Activated T-cell treated with anti-CD3 and anti-CD28 coated beads for 1 hour (primary cell): ENCODE data around the gene EVX1.

ENCODE experiments used
- DNase-seq: peaks from one replicate; pipeline ENCODE4 v3.0.0-alpha.2; 2020; ENCODE audit warnings: low read depth

Gene EVX1

DNA sequence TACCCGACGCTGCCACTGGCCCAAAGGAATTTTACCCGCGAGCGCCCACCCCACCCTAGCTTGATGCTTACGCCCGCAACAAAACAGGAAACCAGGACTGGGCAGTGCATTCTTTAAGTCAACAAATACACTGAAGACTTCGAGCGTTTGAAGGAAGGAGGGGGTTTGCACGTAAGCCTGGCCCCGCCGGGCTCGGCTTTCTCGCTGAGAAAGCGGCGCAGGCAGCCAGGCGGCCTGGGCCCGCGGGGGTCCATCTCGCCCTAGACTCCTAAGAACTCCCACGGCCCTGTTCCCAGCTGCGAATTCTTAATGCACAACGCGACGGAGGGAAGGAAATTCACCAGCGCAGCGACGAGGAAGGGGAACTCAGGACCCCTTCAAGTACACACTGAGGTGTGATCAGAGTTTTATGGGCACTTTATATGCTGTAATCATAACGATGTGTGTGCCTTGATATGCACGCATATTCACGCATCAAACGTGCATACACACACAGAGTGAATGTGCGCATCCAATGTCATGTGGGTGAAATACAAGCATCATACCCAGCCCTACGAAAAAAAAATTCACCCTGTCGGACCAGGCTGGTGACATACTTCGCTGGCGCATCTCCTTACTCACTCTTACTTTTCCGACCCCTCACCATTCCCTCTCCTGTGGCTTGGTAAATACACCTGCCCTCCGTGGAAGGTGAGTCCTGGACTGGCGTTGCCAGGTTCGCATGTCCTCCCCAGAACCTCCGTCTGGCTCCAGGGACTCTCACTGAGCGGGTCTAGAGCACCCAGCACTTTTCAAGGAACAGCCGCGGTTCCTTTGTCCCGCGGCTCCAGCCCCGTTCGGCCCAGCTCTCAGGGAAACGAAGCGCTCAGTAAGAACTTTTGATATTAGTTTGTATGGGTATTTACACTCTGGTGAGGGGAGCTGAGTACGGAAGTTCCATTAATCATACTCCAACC is 37.0 kb upstream of the EVX1 start:
- DNase-seq = no peak

DNA sequence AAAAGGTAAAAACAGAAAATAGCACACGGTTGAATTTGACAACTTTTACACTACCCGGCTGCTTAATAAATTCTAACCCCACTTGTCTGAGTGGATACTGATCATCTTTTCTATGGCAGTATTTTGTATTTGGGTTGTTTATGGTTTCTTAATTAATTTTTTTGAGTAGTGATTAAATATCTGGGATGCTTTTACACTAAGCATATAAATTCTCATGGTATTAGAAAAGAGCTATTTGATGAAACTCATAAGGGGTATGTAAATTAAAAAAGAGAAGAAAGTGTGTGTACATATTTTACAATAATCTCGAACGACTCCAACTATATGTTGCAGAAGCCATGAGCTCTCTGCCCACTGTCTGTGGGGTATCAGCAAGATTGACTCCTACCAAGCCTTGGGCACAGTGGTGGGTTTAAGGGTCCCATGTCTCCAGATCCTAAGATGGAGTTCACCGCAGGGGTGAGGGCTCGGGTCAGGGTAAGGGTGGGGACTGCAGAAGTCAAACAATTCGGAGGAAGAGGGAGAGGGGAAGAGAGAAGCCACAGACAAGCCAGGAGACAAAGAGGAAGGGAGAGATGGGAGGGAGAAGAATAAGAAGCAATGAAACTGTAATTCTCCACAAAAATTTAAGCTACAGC is 35.1 kb upstream of the EVX1 start:
- DNase-seq = no peak

DNA sequence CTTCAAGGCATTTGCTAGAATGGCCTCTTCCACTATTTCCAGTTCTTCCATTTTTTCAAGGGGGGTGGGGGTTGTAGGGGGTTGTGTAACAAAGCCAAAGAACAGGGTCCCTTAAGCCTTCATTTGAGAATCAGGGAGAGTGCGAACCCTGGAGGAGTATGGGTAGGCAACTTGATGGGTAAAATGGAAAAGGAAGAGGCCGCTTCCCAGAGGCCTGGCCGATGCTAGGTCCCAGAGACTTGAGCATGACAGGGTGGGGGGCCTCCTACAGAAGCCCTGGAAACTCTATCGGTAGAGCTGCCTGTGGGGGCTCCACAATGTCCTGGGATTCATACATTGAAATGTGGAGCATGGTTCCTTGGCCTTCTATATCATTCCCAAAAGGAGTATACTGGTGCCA is 33.6 kb upstream of the EVX1 start:
- DNase-seq = no peak

DNA sequence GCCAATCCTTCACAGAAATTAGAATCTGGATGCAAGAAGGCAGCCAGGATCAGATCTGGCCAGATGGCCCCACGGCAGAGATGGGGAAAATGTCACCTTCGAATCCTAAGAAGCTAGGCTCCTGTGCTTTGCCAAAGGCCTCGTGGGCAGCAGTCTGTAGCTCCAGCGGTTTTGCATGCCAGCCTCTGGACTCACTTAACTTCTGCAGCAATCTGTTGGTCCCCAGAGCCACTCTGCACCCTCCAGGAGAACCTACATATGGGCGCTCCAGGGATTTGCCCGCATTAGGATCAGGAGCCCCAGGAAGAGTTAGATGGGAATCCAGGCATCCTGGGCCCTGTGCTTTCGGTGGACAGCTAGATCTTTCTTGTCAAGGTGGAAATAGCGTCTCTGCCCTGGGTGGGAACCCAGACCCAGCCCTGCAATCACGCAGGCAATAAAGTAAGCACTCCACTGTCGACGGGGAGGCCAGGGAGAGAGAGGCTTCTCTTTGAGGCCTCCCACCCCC is 32.6 kb upstream of the EVX1 start:
- DNase-seq = no peak

DNA sequence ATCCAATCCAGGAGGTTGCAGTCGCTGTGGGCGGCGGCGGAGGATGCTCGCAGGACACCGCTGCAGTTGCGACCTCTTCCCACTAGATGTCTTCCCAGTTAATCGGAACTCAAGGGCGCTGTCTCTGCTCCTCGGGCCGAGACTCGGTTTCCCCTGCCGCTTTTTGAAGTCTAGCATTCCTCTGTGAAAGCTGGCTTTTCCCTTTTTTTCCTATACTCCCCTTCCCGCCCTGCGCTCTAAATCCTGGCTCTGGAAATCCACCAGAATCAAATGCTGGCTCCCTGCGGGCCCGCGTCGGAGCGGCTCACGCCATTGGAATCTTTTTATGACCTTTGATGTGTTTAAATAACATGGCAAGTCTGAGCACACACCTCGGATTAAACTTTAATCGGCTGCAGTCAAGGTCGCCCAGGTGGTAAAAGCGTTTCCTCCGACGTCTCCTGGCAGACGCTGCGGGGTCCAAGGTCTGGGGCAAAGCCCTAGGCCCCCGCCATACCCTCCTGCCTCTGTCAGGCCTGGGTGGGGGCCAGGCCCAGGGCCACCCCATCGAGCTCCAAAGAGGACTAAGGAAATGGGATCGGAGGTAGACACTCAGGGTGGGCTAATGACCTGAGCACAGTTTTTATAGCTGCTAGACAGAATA is 32.0 kb upstream of the EVX1 start:
- no peak for DNase-seq

DNA sequence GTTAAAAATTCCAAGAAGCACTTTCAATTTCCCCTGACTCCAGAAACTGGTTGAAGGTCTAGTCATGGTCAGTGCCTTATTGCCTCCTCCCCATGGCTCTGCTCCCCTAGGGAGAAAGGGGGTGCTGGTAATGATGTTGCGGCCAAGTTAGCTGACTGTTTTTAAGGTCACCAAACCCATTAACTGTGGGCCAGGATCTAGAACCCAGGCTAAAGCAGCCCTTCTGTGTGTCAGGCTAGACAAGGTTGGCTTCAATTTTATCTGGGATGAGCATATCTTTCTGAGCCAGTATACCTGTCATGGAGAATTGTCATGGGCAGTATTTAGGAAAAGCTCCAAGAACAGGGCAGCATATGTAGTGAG is 31.5 kb upstream of the EVX1 start:
- no peak for DNase-seq

DNA sequence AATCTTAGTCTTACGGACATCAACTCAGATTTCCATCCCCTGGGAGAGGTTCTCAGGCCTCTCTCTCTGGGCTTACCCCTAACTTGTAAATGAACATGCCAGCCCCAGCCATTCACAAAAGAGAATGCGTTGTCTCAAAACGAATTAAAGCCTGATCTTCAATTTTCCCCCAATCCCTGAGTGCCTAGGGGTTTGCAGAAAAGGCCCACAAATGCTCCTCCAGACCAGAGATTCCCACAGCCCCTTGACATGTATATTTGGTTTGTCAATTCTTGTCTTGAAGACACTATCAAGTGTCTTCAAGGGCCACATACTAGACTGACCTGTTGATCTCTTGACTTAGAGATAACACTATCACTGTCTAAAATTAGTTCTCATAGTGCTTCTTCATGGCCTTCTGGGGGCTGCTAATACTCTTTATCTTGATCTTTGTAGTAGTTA is 30.8 kb upstream of the EVX1 start:
- DNase-seq = no peak

DNA sequence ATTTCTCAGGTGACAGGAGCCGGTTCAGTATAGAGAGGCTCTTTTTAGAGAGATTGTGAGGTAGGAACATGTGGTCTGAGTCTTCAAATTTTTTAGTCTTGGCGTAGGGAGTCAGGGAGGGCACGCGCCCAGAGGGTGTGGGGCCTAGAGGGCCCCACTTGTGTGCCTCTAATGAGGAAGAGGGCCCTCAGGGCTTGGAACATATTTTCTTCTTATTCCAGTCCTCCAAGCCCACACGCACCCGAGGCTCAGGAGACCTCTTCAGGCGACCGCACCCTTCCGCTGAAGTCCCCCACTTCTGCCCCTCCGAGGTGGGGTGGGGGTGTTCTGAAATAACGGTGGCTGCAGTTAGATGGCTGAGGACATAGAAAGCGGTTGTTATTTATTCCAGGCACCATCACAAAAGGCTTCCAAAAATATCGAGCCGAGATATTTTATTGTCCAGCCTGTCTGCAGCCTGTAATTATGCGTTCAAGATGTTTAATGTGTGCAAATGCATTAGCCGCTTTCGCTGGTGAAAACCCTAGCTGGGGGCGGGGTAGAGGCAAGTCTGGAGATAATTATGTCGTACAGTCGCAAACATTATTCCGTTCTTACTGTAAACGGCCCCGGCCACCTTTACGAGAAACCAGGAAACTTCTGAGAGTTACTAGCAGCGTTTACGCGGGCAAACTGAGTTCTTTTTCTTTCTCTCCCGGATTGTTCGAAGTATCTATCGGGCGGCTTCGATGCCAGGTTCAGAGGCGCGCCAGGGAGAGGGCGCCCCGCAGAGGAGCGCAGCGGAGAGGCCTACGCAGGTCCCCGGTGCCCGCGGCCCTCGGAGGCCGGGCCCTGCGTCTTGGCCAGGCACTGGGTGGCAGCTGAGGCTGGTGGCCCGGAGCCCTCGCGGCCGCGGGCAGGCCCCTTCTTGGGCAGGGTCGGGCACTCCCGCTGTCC is 29.8 kb upstream of the EVX1 start:
- DNase-seq = no peak

DNA sequence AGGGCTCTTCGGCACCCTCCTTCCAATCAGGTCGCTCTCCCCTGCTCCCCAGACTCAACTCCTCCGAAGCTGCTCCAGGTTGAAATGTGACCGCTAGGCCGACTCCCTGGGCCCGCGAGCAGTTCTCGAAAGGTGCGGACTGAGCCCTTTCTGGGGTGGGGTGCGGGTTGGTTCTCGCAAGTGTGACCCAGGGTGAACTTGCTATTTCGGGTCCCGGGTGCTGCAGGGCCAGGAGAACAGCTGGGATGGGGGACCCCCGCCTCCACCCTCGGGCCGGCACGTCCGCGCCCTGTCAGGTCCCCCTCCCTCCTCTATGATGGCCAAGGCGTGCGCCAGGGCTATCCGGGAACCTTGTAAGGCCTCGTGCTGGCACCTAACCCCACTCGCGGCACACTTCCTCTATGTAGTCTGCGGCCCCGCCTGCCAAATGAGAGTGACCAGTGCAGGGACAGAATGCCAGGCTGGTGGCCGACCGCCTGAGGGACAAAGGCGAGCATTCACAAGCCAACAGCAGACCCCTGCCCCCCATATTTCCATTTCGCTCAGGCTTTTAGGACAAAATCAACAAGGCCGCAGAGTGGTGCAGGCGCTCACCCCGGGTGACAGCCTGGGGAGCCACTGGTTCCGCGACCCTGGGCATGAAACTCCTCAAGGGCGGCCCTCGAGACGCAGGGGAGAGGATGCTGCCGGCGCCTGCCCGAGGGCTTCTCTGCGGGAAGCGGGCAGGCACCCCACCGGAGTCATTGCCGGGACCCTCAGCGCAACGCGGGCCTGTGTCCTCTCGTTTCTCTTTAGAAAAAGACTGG is 29.0 kb upstream of the EVX1 start:
- DNase-seq = no peak

DNA sequence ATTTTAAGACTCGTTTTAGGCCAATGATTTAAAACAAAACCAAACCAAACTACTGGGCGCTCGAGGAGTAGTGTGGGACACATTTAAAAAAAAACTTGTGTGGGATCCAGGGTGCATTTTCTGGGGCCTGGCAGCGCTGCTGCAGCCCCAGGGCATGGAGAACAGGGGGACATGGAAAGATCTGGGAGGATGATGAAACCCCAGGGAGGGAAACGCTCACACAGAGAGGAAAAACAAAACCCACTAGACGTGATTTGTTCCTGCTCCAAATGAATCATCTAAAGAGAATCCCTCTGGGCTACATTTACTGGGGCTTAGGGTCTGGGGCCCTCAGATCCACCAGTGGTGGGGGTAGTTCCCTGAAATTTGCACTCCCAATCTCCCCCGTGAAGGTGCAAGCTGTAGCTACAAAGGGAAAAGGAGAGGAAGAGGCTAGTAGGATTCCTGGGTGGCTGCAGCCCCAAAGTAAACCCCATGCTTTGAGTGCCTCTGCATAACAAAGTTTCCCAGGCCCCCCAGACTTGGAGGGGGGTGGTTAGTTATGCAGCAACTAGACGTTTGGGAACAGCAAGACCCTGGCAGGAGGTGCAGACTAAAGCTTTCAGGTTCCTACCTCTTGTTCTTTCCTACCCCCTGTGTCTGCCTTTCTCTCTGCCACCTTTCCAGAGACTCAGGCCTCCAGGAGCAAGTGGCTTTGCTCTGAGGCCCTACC is 28.2 kb upstream of the EVX1 start:
- no peak for DNase-seq

DNA sequence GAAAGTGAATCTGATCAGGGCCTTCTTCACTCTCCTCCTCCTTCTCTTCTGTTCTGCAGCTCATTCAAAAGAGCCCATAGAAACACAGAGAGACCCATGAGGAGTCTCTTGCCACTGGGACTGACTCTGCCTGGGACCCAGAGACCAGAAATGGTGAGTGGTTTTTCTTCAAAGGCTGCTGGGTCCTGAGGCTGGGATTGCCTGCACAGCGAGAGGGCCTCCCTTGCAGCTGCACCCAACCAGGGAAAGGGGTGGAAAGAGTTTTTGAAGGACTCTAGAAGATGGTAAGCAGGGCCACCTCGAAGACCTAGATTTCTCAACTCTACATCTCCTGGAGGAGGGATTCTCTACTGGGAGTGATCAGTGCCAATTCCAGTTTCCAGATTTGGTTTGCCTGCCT is 27.2 kb upstream of the EVX1 start:
- no peak for DNase-seq

DNA sequence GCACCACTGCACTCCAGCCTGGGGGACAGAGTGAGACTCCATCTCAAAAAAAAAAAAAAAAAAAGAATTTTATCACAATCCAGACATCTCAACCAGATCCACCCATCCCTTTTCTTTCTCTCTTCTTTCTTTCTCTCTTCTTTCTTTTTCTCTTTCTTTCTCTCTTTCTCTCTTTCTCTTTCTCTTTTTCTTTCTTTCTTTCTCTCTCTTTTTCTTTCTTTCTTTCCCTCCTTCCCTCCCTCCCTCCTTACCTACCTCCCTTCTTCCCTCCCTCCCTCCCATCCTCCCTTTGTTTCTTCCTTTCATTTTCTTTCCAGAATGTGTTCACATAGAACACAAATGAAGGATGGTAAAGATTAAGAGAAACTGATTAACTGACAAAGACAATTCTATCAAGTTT is 24.7 kb upstream of the EVX1 start:
- DNase-seq = no peak

DNA sequence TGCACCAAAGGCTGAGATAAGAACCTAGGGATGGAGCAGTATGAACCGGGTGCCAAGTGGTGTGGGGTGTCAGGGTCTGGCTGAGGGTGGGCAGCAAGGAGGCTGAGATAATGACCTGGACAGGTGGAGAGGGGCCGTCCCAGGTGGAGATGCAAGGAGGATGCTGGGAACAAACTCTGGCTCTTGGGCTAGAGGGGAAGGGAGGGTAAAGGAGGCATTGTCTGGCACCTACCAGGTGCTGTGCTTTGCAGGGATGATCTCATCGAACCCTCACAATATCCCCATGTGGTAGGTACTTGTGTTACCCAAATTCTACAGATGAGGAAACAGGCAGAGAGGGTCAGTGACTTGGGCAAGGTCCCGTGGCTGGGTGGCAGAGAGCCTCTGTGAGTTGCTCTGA is 22.8 kb upstream of the EVX1 start:
- no peak for DNase-seq

DNA sequence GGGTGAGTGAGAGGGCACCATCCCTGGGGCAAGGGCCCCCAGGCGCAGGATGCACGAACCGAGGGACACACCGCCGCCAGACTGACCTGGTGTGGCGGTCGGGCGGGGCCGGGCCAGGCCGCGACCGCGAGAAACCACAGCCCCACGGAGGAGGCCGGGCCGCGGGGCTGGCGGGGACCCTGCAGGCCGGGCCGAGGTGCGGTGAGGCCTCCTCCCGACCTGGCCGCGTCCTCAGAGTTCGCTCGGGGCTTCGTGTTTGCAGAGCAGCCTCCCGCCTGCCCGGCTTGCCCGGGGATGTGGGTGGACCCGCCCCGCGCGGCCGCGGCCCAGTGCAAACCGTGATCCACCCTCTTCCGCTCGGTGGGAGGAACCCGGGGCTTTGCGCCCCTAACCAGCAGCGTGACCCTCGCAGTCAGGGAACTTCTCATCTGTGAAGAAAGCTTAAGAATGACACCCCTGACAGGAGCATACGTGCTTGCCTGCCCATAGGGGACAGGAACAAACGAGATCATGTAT is 22.1 kb upstream of the EVX1 start:
- no peak for DNase-seq

DNA sequence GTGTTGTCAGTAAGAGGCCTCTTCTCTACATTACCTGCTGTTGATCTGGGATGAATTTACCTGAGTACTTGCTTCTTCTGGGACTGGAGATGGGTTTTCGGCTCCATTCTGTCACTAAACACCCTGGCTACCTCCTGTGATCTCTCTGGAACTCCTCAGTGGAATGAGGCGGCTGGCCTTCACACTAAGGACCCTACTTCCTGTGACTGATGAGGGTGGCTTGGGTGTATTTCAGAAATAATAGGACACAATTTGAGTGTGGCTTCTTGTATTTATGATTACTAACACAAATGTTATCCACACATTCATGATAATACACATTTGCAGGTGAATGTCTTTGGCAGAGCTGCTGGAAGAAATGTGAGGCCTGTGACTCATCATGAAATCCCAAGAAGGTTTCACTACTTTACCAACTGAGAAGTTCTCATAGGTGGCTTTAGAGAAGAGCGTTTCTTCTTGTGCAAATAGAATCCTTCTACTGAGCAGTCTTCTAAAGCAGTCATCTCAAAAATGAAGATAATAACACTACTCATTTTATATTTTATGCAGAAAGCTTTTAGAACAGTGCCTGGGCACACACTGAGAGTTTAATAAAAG is 21.3 kb upstream of the EVX1 start:
- no peak for DNase-seq

DNA sequence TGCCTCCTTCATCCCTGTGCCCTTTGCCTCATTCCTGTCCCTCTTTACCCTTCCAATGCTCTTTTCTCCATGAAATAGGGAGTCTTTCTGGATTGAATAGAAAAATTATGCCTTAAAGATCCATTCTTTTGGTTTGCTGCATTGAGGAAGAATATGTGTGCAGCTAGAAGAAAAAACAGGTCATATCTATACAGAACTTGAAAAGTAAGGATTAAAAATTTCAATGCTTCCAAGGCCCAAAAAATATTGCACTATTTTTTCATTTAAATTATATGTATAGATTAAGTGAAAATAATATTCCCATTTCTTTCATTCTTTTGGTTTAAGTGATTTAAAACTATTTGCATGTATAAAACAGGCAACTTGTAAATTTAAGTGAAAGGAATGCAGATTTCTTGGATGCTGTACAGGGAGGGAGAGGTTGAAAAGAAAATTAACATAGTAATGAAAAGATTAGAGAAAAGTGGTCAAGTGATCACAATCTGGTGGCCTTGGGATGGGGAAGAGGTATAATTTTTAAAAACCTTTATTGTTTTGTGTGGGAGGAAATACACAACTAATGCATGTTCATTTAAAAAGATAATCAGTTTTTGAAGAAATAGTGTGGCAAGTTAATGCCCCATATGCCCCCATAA is 18.5 kb upstream of the EVX1 start:
- DNase-seq = no peak

DNA sequence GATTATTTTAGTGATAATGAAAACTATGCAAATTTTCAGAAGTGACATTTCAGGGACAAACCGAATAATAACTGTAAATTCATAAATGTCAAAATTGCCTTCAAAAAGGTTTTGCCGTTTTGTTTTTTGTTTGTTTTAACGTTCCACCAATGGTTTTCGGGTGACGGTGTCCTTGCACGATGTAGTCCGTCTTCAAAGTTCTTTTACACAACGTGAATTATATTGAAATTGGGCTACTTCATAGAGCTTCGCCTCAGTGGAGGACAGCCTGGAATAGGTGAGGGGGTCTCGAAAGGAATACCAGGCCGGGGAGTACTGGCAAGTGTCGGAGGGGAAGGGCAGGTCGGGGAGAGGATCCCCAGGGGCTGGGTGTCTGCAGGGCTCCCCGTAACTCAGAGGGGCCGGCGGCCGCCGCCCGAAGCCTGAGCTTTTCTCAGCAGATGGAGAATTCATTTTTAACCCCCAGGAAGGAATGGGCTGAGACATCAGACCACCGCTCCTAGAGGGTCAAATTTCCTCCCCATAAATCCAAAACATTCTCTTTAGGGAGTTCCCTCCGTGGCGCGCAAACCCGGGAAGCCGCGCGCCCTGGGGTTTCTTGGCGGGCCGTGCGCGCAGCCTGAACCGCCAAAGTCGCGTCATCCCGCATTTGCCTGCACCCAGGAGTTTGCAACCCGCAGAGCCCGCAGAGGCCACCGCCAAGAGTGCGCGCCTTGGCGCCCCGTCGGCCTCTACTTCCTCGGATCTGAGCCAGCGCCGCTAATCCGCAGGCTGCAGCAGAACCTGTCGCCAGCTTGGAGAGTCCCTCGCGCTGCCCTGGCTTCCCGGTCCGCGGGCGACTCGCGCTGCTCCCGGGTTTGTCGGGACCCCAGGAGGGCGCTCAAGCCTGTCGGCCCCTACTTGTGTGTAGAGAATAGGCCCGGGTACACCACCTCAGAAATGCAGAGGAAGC is 17.3 kb upstream of the EVX1 start:
- DNase-seq = no peak

DNA sequence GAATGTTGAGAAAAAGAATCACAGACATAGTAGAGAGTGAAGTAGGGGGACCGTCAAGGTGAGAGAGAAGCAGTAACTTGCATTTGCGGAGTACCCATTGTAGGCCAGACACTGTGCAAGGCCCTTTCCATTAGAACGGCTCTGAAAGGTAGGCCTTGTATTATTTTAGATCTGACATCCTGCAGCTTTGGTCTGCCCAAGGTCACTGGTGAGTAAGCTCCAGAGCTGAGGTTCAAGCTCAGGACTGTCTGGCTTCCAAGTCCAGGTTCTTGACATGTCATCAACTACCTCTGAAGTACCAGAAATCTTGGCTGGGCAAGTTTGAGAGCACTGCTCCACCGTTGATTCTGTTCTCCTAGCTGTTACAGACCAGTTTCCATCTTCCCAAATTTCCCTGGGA is 13.2 kb upstream of the EVX1 start:
- no peak for DNase-seq
